HG03025 (cell line): ENCODE results near the gene CLCN4.

Experiments
- ATAC-seq: cut with Tn5 transposase; IDR thresholded peaks from one replicate; pipeline ENCODE4 v1.9.1; 2021; ENCODE audit warnings: mild to moderate bottlenecking, moderate library complexity; ENCODE audit not compliant: unreplicated experiment, low FRiP score

Gene CLCN4

GRCh38 chrX:10128386-10128785 lies 28.4 kb upstream of the CLCN4 start:
- no peak for ATAC-seq

GRCh38 chrX:10129229-10129628 lies 27.5 kb upstream of the CLCN4 start:
- no peak for ATAC-seq

GRCh38 chrX:10130354-10130753 lies 26.4 kb upstream of the CLCN4 start:
- no peak for ATAC-seq

GRCh38 chrX:10133980-10134676 lies 22.6 kb upstream of the CLCN4 start:
- no peak for ATAC-seq

- no peak for ATAC-seq
Measured at GRCh38 chrX:10134921-10135320, 21.9 kb upstream of the CLCN4 start.

GRCh38 chrX:10135561-10136399 lies 21.0 kb upstream of the CLCN4 start:
- ATAC-seq = no peak

- ATAC-seq = no peak
Measured at GRCh38 chrX:10138726-10139125, 18.0 kb upstream of the CLCN4 start.

GRCh38 chrX:10140264-10140663 lies 16.5 kb upstream of the CLCN4 start:
- ATAC-seq = no peak

GRCh38 chrX:10142041-10142599 lies 14.7 kb upstream of the CLCN4 start:
- ATAC-seq = no peak

- no peak for ATAC-seq
Measured at GRCh38 chrX:10143071-10143983, 13.4 kb upstream of the CLCN4 start.

GRCh38 chrX:10146346-10146745 lies 10.4 kb upstream of the CLCN4 start:
- no peak for ATAC-seq

GRCh38 chrX:10152086-10152485 lies 4.7 kb upstream of the CLCN4 start:
- ATAC-seq = no peak

GRCh38 chrX:10155137-10155536 lies 1.6 kb upstream of the CLCN4 start:
- ATAC-seq = no peak

GRCh38 chrX:10157032-10157341 lies 212 bp downstream of the CLCN4 start:
- no peak for ATAC-seq

GRCh38 chrX:10157543-10157942 lies 768 bp downstream of the CLCN4 start:
- ATAC-seq = no peak

GRCh38 chrX:10158279-10159144 lies 1.7 kb downstream of the CLCN4 start:
- ATAC-seq = no peak

GRCh38 chrX:10159145-10159468 lies 2.3 kb downstream of the CLCN4 start:
- no peak for ATAC-seq

- ATAC-seq = no peak
Measured at GRCh38 chrX:10160211-10160610, 3.4 kb downstream of the CLCN4 start.

GRCh38 chrX:10163031-10163430 lies 6.3 kb downstream of the CLCN4 start:
- no peak for ATAC-seq

GRCh38 chrX:10164879-10165278 lies 8.1 kb downstream of the CLCN4 start:
- no peak for ATAC-seq
